ENCODE data around the gene TAS1R1. TPM values are rescaled to one million over a fixed set of nuclear protein-coding genes. Genes with fewer than 3 reads are reported as not detected.

TAS1R1 gene
- total and polyA plus RNA-seq, 9 of the 15 experiments (the other 6 are each of a cell fraction or from before 2014, with no cell fraction given) = 0.06 TPM; not detected in 8

- TF ChIP-seq HMGN3 (IDR thresholded peaks at IDR 0.05; ENCODE audit: borderline replicate concordance, extremely low read depth, insufficient read length, low read depth, low read length) (peak; percentile 88), HNRNPUL1 (IDR thresholded peaks at IDR 0.05; ENCODE audit: low read length) (no peak), HMGXB4 (CRISPR knock-in tag; IDR thresholded peaks at IDR 0.05) (0 out of 2 replicates have a peak, but pooled peaks have one; percentile 8), NCOA4 (IDR thresholded peaks at IDR 0.05; ENCODE audit: partially characterized antibody) (no peak), STAT5B (CRISPR knock-in tag; IDR thresholded peaks at IDR 0.05) (no peak), POLR2A (conservative IDR thresholded peaks at IDR 0.05) (peak; percentile 94), NR3C1 (CRISPR knock-in tag; IDR thresholded peaks at IDR 0.05) (no peak), ZBTB33 (CRISPR knock-in tag; IDR thresholded peaks at IDR 0.05) (no peak), POLR2G (IDR thresholded peaks at IDR 0.05; ENCODE audit: low read depth, low read length) (peak; percentile 94), DPF2 (IDR thresholded peaks at IDR 0.05) (no peak), KAT8 (IDR thresholded peaks at IDR 0.05; ENCODE audit: low read depth) (no peak), RREB1 (CRISPR knock-in tag; IDR thresholded peaks at IDR 0.05) (no peak), PKNOX1 (IDR thresholded peaks at IDR 0.05) (peak; percentile 66; the same call in 1 of the 2 replicates), TRIM28 (IDR thresholded peaks at IDR 0.05) (no peak), ZC3H8 (IDR thresholded peaks at IDR 0.05) (no peak), SNRNP70 (optimal IDR thresholded peaks at IDR 0.05; ENCODE audit: low read depth, low read length) (no peak), HINFP (tag; conservative IDR thresholded peaks at IDR 0.05; ENCODE audit: low read depth) (no peak)
These were observed 24.4 kb downstream of the TAS1R1 start, which contains the start of gene ZBTB48 (continued) for GRCh38 chr1:6579374-6580118.
